GM12878 (cell line): ENCODE data around the gene RTN4RL1. TPM values are rescaled to one million over a fixed set of nuclear protein-coding genes. Genes with fewer than 3 reads are reported as not detected.

ENCODE experiments used
- BACH1 ChIP-seq: fragments of 450-650 bp; IDR thresholded peaks from 2 replicates; pipeline ENCODE4 v1.6.1; 2017; ENCODE audit warnings: mild to moderate bottlenecking, borderline replicate concordance
- BRCA1 ChIP-seq: IDR thresholded peaks from 2 replicates; pipeline ENCODE4 v1.6.1; 2011; ENCODE audit warnings: low read depth, low read length, improper control_type of control experiment
- CHD2 ChIP-seq: IDR thresholded peaks from 2 replicates; pipeline ENCODE4 v1.6.1; 2011; ENCODE audit warnings: low read depth, low read length, improper control_type of control experiment, borderline replicate concordance
- EED ChIP-seq: sonication (generic); IDR thresholded peaks from 2 replicates; pipeline ENCODE4 v1.6.1; 2016; ENCODE audit warnings: antibody characterized with exemption, low read depth
- EP300 ChIP-seq, 2 experiments: fragments of 150-350 bp in 1 of 2; IDR thresholded peaks; 2 replicates each; pipeline ENCODE4 v1.6.1; 2011 to 2012; ENCODE audit warnings: low read depth in 2 of 2, low read length in 2 of 2, borderline replicate concordance in 1 of 2, improper control_type of control experiment in 1 of 2, inconsistent platforms in 1 of 2; ENCODE audit not compliant: control insufficient read depth in 1 of 2
- FOS ChIP-seq: IDR thresholded peaks from 3 replicates; pipeline ENCODE4 v1.6.1; 2011; ENCODE audit warnings: borderline replicate concordance; ENCODE audit not compliant: insufficient read length; ENCODE audit errors: extremely low read depth
- GATAD2B ChIP-seq: fragments of 450-650 bp; conservative IDR thresholded peaks from 2 replicates; pipeline ENCODE4 v1.6.1; 2017; ENCODE audit warnings: low read depth, mild to moderate bottlenecking, moderate library complexity
- HDAC6 ChIP-seq: fragments of 200-600 bp; sonication (generic); IDR thresholded peaks from one replicate; pipeline ENCODE4 v1.8.0; 2017; ENCODE audit warnings: antibody characterized with exemption; ENCODE audit not compliant: unreplicated experiment
- IKZF1 ChIP-seq: fragments of 450-650 bp; conservative IDR thresholded peaks from 2 replicates; pipeline ENCODE4 v1.6.1; 2017; ENCODE audit warnings: antibody characterized with exemption, mild to moderate bottlenecking
- JUND ChIP-seq: IDR thresholded peaks from 2 replicates; pipeline ENCODE4 v1.6.1; 2012; ENCODE audit warnings: low read depth, mild to moderate bottlenecking, low read length, improper control_type of control experiment, moderate library complexity
- SMC3 ChIP-seq: IDR thresholded peaks from 2 replicates; pipeline ENCODE4 v1.6.1; 2011; ENCODE audit warnings: low read length, improper control_type of control experiment, borderline replicate concordance
- SP1 ChIP-seq: IDR thresholded peaks from one replicate; pipeline ENCODE4 v1.6.1; 2011; ENCODE audit warnings: low read depth, low read length
- SPI1 ChIP-seq: IDR thresholded peaks from 2 replicates; pipeline ENCODE4 v1.6.1; 2011; ENCODE audit warnings: low read depth, mild to moderate bottlenecking, low read length, moderate library complexity, borderline replicate concordance; ENCODE audit not compliant: insufficient read depth
- STAT1 ChIP-seq: fragments of 450-650 bp; conservative IDR thresholded peaks from 2 replicates; pipeline ENCODE4 v1.6.1; 2014; ENCODE audit warnings: antibody characterized with exemption, mild to moderate bottlenecking
- SUPT20H ChIP-seq: IDR thresholded peaks from 2 replicates; pipeline ENCODE4 v1.6.1; 2011; ENCODE audit warnings: low read depth, mild to moderate bottlenecking, low read length, moderate library complexity, borderline replicate concordance; ENCODE audit not compliant: control insufficient read depth
- YBX1 ChIP-seq: fragments of 450-650 bp; IDR thresholded peaks from 2 replicates; pipeline ENCODE4 v1.6.1; 2016; ENCODE audit warnings: antibody characterized with exemption
- ZBTB40 ChIP-seq: fragments of 450-650 bp; IDR thresholded peaks from 2 replicates; pipeline ENCODE4 v1.6.1; 2016; ENCODE audit warnings: mild to moderate bottlenecking, moderate library complexity, borderline replicate concordance
- ZNF217 ChIP-seq: fragments of 450-650 bp; IDR thresholded peaks from 2 replicates; pipeline ENCODE4 v1.6.1; 2017; ENCODE audit warnings: antibody characterized with exemption, mild to moderate bottlenecking
- ZNF274 ChIP-seq: IDR thresholded peaks from one replicate; pipeline ENCODE4 v1.8.0; 2011; ENCODE audit not compliant: insufficient read length, insufficient read depth
- ZNF384 ChIP-seq: IDR thresholded peaks from 2 replicates; pipeline ENCODE4 v1.6.1; 2012; ENCODE audit warnings: low read depth, mild to moderate bottlenecking, low read length, improper control_type of control experiment, borderline replicate concordance
- ZNF622 ChIP-seq: fragments of 450-650 bp; IDR thresholded peaks from 2 replicates; pipeline ENCODE4 v1.6.1; 2017; ENCODE audit warnings: mild to moderate bottlenecking, inconsistent platforms
- polyA plus RNA-seq, 11 experiments: library from polyadenylated mRNA; depleted of rRNA in 4 of 11; unstranded in 6 of 11; stranded (reverse) in 5 of 11; fragments of >200 nt; fragmentation: Nextera tagmentation in 4 of 11; fragmentation: Illumina TruSeq in 1 of 11; extraction: Ambion mirVana in 4 of 11; extraction: Trizol in 1 of 11; gene quantifications; 1 replicate in 1 of 11; 2 replicates in 10 of 11; pipeline versions ENCODE4 v1.2.1 to v1.2.3, GENCODE V29; 2011 to 2016; ENCODE audit warnings: inconsistent platforms in 2 of 11, missing spikeins in 2 of 11, low read depth in 1 of 11
- total RNA-seq, 4 experiments: library from RNA; depleted of rRNA in 3 of 4; stranded (reverse); fragments of >200 nt in 3 of 4; fragmentation: Illumina TruSeq in 1 of 4; extraction: Trizol in 1 of 4; gene quantifications; 2 replicates each; pipeline versions ENCODE4 v1.2.1 to v1.2.3, GENCODE V29; 2013 to 2021
- TF ChIP-seq, protein P1 (sequence below): fragments of 450-650 bp; IDR thresholded peaks from 2 replicates; pipeline ENCODE4 v1.6.1; 2017; ENCODE audit warnings: borderline replicate concordance

The RTN4RL1 gene
- total and polyA plus RNA-seq, 10 of the 15 experiments (the other 5 are each of a cell fraction or from before 2014, with no cell fraction given), result 0.08 to 0.11 (median 0.10) TPM; not detected in 7

- TF ChIP-seq ZBTB40 (no peak), GATAD2B (peak; percentile 99), EED (peak; percentile 98), SMC3 (peak; percentile 27), ZNF217 (0 out of 2 replicates have a peak, but pooled peaks have one; percentile 86), YBX1 (no peak), SP1 (peak; percentile 96), FOS (no peak), CHD2 (peak; percentile 91), EP300 (IDR thresholded peaks at IDR 0.05; ENCODE audit: borderline replicate concordance in 1 of 2, control insufficient read depth in 1 of 2, low read depth in 2 of 2, low read length in 2 of 2) (peak; percentile 96 to 99), BACH1 (peak; percentile 84), ZNF274 (no peak), ZNF622 (no peak), HDAC6 (no peak), IKZF1 (peak; percentile 98), BRCA1 (no peak), STAT1 (0 out of 2 replicates have a peak, but pooled peaks have one; percentile 50), SPI1 (peak; percentile 74), JUND (peak; percentile 92; the same call in 1 of the 2 replicates), SUPT20H (no peak), ZNF384 (no peak)
- TF ChIP-seq, protein P1, sequence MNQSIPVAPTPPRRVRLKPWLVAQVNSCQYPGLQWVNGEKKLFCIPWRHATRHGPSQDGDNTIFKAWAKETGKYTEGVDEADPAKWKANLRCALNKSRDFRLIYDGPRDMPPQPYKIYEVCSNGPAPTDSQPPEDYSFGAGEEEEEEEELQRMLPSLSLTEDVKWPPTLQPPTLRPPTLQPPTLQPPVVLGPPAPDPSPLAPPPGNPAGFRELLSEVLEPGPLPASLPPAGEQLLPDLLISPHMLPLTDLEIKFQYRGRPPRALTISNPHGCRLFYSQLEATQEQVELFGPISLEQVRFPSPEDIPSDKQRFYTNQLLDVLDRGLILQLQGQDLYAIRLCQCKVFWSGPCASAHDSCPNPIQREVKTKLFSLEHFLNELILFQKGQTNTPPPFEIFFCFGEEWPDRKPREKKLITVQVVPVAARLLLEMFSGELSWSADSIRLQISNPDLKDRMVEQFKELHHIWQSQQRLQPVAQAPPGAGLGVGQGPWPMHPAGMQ, result no peak
These were observed 45.3 kb upstream of the RTN4RL1 start (continued) for GRCh38 chr17:2070241-2071023.
